T-helper 2 cell treated with Interferon-gamma antibody and Interleukin-4, amounts not matched to agents 100 ng/mL and 5 ng/mL, for 36 hours (primary cell): ENCODE measurements around the gene GRB10. TPM values are rescaled to one million over a fixed set of nuclear protein-coding genes. Genes with fewer than 3 reads are reported as not detected.

Experiments
- intact Hi-C: fragments of 100-400 bp; cut with micrococcal nuclease; formaldehyde crosslinking; loops from one replicate; pipeline ENCODE4 v1.15.1; 2023
- total RNA-seq: library from RNA; stranded (reverse); gene quantifications from 2 replicates; pipeline ENCODE4 v1.2.3, GENCODE V29; 2022

Gene GRB10
- total RNA-seq, 1 donor from 2014 or later, result 3.7 TPM

DNA sequence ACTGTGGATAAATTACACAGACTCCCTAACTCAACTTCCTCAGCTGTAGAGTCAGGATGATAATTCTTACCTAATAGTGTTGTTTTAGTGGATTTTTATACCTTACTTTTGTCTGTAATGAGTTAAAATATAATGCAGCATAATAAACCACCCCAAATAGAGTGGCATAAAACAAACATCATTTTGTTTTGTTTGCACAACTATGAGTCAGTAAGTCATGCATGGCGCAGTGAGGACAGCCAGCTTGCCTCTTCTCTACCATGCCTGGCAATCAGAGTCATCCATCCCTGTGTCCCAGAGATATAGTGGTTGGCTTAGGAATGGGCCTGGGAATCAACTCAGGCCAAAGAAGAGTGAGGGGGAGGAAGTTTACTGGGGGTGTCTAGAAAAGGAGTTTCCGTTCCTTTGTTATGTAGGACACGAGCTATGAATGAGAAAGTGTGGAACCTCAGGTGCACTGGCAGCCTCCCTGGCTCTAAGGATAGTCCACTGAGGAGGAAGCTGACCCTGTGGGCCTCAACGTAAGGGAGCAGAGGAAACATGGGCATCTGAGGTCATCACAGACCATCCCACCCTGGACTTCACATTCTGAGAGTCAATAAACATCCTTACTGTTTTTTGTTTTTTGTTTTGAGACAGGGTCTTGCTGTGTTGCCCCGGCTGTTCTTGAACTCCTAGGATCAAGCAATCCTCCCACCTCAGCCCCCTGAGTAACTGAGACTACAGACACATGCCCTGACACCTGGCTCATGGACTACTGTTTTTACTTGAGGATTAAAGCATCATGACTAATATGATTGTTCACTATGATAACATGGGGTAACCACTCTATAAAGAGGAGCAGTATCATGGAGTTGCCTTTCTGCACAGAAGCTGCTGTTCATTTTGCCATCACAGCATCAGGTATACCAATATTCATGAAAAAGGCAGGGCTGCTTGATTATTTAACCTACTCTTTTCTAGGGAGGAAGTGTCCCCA is 21.0 kb upstream of the GRB10 start:
- intact Hi-C loops, result no loop called here

GRCh38 chr7:50801907-50802306 is 19.2 kb upstream of the GRB10 start:
- intact Hi-C loops, result no loop called here

DNA sequence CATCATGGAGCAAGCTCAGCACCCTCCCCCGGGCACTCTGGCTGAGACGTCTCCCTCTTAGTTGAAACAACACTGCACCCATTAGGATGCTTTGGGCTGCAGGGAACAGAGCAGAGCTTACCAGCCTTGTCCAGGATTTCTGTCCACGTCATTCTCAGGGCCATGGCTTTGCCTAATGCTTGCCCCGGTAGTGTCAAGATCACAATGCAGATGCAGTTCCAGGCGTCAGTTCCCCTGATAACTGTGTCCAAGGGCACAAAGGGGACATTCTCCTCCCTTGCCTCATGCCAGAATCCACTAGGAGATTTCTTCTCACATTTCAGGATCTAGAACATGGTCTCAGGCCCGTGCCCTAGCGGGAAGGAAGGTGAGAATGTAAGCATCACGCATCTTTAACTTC is 17.2 kb upstream of the GRB10 start:
- intact Hi-C loops, result no loop called here

DNA sequence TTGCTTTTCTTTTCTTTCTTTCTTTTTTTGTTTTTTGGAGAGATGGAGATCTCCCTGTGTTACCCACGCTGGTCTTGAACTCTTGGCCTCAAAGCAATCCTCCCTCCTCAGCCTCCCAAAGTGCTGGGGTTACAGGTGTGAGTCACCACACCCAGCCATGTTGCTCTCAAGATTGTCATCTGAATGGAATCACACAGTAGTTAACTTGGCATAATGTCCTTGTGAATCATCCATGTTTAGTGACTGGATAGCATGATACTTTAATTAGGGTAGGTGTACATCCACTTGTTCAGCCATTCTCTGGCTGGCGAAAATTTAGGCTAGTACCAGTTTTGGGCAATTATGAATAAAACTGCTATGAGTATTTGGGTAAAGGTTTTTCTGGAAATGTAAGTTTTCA is 15.4 kb upstream of the GRB10 start:
- intact Hi-C loops, result no loop called here

DNA sequence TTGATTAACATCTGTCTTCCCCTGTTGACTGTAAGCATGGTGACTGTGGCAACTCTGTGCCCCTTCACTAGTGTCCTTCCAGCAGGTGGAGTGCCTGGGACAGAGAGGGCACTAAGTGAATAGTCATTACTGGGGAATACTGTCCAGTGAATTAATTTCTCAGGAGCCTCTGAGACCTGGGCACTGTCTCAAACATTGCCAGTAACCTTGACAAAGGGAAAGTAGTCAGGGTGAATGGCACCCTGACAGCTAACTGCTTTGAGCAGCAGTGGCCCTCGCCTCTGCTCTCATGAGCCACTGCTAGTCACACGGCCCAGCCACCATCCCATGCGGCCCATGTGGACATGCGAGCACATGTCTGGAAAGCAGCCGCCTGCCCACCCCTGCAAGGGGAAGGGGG is 13.1 kb upstream of the GRB10 start:
- intact Hi-C loops, result loop anchor here (2.0 kb wide), 1 partner anchor 37 kb away; no protein-coding TSS in a partner anchor

DNA sequence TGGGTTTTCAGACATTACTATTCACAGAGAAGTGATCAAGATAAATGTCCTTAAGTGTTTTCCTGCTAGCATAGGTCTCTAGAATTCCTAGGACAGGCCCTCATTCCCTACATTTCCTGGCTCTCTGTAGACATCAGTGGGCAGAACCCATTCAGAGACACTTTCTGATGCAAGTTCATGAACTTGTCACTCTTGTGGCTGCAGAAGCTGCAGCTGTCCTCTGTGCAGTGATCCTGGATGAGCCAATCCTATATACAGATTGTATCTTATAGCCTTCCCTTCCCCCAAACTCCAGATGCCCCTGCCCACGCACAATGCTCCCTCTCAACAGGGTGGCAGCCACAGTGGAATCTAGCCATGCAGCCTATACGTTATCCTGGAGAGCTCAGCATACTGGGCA is 12.6 kb upstream of the GRB10 start:
- intact Hi-C loops, result loop anchor here (2.0 kb wide), 1 partner anchor 38 kb away; no protein-coding TSS in a partner anchor

GRCh38 chr7:50793947-50794570 is 11.4 kb upstream of the GRB10 start:
- intact Hi-C loops, result loop anchor here (2.0 kb wide), 1 partner anchor 39 kb away; no protein-coding TSS in a partner anchor

DNA sequence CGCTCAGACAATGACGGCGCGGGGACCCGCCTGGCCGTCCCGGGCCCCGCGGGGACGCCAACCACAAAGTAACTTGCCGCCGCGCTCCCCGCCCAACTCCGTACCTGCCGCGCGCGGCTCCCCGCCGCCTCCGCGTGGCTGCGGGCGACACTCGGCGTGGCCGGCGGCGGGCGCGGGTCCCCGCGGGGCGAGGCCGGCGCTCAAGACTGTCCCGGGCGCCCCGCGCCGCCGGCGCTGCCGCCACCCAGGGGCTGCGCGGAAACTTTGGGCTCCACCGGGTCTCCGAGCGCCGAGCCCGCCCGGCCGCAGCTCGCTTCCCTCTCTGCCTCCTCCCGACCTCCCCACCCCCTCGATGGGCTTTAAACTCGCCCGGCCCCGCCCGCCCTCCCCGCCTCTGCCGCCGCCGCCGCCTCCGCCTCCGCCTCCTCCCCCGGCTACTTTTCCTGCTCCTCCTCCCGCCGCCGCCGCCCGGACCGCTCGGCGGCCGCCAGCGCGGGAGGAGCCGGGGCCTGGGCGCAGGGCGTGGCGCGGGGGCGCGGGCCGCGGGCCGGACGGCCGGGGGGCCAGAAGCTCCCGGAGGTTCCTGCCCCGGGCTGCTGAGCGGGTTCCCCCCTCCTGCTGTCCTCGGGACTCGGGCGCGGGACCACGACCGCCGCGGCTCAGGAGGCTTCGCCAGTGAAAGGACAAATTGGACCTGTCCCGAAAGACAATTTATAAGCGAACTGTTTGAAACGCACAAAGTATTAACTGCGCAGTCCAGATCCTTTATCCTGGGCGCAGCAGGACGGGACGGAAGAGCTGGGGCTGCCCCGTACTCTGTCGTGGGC is 10.6 kb upstream of the GRB10 start:
- intact Hi-C loops, result no loop called here

DNA sequence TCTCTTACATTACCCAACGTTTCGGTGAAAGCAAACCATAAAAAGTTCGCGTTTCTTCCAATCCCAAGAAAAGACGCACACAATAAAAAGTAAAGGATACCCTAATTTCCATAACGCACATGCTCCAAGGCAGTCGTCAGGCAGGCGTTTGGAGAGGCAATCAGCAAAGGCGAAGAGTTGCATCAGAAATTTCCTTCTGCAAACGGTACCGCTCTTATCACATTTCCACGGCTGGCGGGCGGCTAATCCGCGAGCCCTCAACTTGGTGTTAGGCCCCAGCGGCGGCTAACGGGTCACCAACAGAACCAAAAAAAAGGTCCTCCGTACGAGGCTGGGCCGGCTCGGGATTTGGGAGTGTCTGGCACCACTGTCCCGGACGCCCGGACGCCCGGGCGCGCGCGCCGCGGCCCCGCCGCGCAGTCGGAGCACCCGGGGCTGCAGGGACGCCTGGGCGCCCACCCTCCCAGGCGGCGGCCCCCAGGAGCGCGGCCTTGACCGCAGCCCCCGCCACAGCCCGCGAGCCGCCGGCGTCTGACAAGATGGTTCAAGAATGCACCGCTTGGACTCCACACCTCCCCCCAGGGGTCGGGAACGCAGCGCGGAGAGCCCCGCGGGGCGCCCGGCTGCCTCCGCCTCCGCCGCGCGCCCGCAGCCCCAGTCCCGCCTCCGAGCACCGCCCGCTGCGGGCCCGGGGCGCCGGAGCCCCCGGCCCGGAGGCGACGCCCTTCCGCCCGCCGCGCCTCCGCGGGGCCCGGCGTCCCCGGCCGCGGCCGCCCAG is 9.8 kb upstream of the GRB10 start:
- intact Hi-C loops, result no loop called here

- intact Hi-C loops, result no loop called here
These were observed 9.2 kb upstream of the GRB10 start for GRCh38 chr7:50791938-50792341.

DNA sequence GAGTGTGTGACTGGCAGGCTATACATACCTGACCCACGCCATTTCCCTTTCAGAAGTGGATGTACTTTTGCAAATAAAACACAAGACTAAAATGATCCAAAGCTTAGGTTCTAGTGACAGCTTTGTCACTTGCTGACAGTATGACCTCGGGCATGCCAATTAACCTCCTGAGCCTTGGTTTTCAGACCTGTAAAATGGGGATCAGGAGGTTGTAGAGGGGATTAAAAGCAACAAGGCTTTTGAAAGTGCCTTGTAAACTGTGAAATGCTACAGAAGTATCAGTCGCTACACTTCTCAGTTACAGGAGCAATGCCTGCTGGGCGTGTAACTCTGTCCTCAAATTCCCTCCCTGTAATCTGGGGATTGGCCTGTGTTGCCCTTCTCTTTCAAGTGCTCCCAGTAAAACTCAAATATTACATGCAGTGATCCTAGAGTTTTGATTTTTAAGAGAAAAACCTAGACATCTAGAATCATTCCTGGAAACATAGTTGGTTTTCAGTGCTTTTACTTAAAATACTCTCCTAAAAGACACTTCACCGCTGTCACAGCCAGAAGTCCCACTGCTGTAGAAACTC is 8.8 kb upstream of the GRB10 start:
- intact Hi-C loops, result no loop called here

DNA sequence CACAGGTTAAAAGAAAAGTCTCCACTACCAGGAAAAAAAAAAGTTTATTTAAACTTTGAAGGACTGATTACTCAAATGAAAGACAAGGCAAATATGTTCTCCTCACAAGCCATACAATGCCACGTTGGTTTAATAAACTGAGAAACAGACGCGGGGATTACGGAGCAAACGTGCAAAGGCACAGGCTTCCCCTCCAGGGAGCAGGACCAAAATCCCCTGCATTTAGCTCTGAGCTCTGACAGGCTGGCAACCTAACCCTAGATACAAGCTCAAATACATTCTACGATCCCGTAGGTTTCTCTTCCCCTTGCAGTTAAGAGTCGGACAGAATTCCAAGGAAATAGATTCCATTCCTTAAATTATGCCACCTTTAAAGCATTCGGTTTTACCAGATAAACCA is 7.7 kb upstream of the GRB10 start:
- intact Hi-C loops, result no loop called here

GRCh38 chr7:50788382-50788781 is 5.7 kb upstream of the GRB10 start:
- intact Hi-C loops, result no loop called here

GRCh38 chr7:50787825-50788224 is 5.1 kb upstream of the GRB10 start:
- intact Hi-C loops, result no loop called here

DNA sequence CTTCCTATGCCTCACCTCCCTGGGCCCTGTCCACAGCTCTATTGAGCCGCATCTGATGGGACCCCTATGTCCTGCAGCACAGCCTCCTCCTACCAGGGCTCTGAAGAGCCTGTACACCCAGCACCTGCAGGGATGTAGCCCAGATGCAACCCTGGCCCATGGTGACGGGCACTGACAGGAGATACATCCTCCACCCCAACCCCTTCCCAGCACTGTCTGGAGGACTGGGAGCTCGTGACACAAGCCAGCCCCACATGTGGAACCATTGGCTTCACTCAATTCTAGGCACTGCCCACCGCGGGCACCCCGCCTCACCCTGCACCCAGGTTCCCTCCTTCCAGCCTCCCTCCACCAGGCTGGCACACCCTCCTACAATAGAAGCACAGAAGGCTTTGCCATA is 2.6 kb upstream of the GRB10 start:
- intact Hi-C loops, result no loop called here

DNA sequence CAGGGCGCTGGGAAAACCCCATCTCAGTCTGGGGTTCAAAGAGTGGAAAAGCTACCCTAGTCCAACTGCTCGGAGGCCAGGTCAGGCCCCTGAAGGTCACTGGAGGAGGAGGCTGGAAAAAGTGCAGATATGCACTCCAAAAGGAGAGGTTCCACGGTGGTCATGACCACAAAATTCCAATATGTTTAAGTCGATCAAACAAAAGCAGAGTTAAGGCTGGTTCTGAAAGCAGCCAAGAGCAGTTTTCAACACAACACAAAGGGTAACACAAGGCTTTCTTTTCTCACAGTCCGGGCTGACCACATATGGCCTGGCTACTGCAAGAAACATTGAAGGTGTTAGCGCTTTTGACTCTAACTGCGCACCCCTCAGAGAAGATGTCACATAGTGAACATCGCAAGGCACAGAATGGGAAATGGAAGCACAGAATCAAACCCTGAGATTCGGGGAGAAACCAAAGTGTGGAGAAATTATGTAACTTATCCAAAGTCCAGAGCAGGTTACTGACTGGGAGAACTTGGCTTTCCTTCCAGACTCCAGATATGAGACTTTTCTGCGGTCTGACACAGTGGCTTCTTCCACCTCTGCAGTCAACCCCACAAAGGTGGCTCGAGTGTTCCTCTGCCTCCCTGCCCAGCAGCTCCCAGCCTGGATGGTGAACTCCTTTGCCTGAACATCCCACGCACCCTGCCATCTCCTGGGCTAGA is 1.3 kb upstream of the GRB10 start:
- intact Hi-C loops, result loop anchor here (5.0 kb wide), 1 partner anchor 358 kb away; no protein-coding TSS in a partner anchor

GRCh38 chr7:50783303-50783702 is 607 bp upstream of the GRB10 start:
- intact Hi-C loops, result loop anchor here (5.0 kb wide), 1 partner anchor 359 kb away; no protein-coding TSS in a partner anchor

DNA sequence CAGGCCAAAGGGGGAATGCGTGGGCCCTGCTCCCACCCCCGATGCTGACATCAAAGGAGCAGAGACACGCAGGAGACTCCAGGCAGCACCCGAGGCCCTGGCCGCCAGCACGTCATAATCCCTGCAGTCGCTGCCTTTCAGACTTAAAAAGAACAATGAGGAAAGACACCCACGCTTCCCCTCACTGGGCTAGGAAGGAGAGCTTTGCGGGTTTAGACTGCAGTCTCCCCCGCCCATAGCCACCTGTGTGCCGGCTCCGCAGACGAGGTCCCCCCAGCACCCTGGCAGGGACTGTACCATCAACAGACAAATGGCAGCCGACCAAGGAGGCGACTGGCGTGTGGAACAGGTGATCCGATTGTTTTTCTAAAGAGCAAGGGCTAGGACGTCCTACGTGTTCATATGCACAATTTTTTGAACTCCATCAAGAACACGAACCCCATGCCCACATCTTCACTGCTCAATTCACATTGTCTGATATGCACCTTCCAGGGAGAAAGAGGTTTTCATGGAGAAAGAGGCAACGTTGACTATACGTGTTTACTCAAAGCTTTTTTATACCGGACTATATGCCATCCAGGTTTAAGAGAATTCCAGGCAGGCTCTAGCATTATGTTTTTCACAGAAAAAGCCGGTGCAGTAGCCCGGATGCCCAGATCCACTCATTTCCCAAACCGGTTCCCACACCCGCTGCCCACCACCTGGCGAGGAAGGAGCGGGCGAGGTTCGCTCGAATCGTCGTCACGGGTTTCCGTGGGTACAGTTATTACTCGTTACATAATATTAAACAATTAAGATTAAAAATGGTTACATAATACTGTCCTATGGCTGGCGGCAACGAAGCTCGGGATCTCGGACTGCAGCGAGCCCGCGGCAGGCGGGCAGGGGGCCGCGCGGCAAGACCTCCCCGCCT is 1.1 kb downstream of the GRB10 start:
- intact Hi-C loops, result loop anchor here (5.0 kb wide), 1 partner anchor 361 kb away; no protein-coding TSS in a partner anchor
